T-helper 1 cell treated with Interleukin-12 subunit alpha and Interleukin-12 subunit beta and Interleukin-4 antibody, amounts not matched to agents 30 μg/mL and 1 μg/mL, for 36 hours (primary cell): ENCODE data around the gene CCDC91.
"Not testable (repeated sequence)": the region's sequence is repeated elsewhere in the genome, so short reads cannot be mapped to it uniquely, and the experiment has no call there.

Experiments
- H3K27ac Mint-ChIP-seq: one replicate; pipeline ENCODE4 v1.8.0; 2021; ENCODE audit warnings: mild to moderate bottlenecking, mixed read lengths
- H3K27me3 Mint-ChIP-seq: one replicate; pipeline ENCODE4 v1.8.0; 2021; ENCODE audit warnings: low read depth, mixed read lengths
- H3K36me3 Mint-ChIP-seq: one replicate; pipeline ENCODE4 v1.8.0; 2021; ENCODE audit warnings: low read depth, mixed read lengths
- H3K4me1 Mint-ChIP-seq: one replicate; pipeline ENCODE4 v1.8.0; 2021; ENCODE audit warnings: low read depth, mixed read lengths
- H3K4me3 Mint-ChIP-seq: one replicate; pipeline ENCODE4 v1.8.0; 2021; ENCODE audit warnings: mild to moderate bottlenecking, moderate library complexity, mixed read lengths
- H3K9me3 Mint-ChIP-seq: one replicate; pipeline ENCODE4 v1.8.0; 2021; ENCODE audit warnings: mixed read lengths

Gene CCDC91

GRCh38 chr12:28172434-28173030 lies 17.7 kb upstream of the CCDC91 start:
- Mint-ChIP-seq H3K4me1 (peaks cover 3% of the 10 kb centered on the region), H3K27ac (no peak overlapping the region), H3K9me3 (no peaks in the 10 kb centered on the region), H3K4me3 (no peak overlapping the region), H3K36me3 (no peaks in the 10 kb centered on the region), H3K27me3 (no peaks in the 10 kb centered on the region)

DNA sequence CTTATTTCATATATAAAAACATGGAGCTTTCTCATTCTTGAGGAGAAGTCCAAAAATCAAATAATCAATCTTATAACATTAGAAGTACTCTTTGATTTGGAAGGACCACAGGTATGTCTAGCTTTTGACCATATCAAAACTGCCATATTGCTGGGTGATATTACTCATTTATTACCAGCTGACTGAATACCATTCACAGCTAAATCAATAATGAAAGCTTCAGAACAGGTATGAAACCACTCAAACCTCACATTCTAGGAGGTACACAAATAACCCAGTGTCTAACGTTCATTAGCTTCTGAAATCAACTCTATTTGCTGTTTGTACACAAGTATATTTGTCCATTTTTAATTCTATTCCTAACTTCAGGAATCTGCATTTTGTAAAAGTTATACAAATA lies 16.8 kb upstream of the CCDC91 start:
- H3K36me3 Mint-ChIP-seq: no peaks in the 10 kb centered on the region
- H3K27me3 Mint-ChIP-seq: no peaks in the 10 kb centered on the region
- H3K27ac Mint-ChIP-seq: no peak overlapping the region
- peaks cover 3% of the 10 kb centered on the region for H3K4me1 Mint-ChIP-seq
- no peak overlapping the region for H3K4me3 Mint-ChIP-seq
- no peaks in the 10 kb centered on the region for H3K9me3 Mint-ChIP-seq

GRCh38 chr12:28175098-28175589 lies 15.1 kb upstream of the CCDC91 start:
- Mint-ChIP-seq H3K9me3 (no peaks in the 10 kb centered on the region), H3K27ac (no peak overlapping the region), H3K36me3 (no peaks in the 10 kb centered on the region), H3K4me1 (peaks cover 3% of the 10 kb centered on the region), H3K4me3 (no peak overlapping the region), H3K27me3 (no peaks in the 10 kb centered on the region)

DNA sequence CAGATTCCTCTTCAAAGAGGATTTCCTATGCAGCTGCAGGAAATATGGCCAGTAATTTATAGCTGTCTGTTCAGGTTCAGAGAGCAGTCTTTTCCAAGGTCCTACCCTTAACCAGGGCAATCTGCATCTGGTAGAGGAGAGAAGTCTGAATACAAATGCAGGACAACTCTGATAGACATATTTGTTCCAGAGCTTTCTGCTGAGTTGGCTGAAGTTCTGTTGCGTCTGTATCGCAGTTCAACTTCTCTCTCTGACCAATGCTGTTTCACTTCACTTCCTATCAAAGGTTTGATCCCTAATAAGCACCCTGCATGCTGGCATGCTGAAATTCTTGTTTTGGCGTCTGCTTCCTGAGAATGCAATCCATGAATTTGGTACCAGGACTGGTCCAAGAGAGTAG lies 14.0 kb upstream of the CCDC91 start:
- H3K4me1 Mint-ChIP-seq: peaks cover 3% of the 10 kb centered on the region
- no peaks in the 10 kb centered on the region for H3K9me3 Mint-ChIP-seq
- H3K4me3 Mint-ChIP-seq: no peak overlapping the region
- no peak overlapping the region for H3K27ac Mint-ChIP-seq
- H3K36me3 Mint-ChIP-seq: no peaks in the 10 kb centered on the region
- H3K27me3 Mint-ChIP-seq: no peaks in the 10 kb centered on the region

DNA sequence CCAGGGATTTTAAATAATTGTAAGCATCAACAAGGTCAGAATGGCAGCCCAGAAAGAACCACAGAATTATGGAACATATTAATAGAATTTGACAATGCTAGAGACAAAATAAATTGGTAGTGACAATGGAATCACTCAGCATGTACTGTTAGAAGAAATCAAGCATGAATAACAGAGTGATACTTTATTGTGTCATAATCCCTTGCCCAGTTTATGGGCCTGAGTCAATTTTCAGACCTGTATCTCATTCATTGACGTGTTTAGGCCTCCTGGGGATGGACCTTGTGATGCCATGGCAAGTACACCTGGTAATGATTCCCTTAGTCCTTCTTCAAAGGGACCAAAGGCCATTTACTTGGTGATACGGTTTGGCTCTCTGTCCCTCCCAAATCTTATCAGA lies 12.8 kb upstream of the CCDC91 start:
- Mint-ChIP-seq H3K9me3 (no peaks in the 10 kb centered on the region), H3K27ac (no peak overlapping the region), H3K36me3 (no peaks in the 10 kb centered on the region), H3K27me3 (no peaks in the 10 kb centered on the region), H3K4me1 (no peaks in the 10 kb centered on the region), H3K4me3 (no peak overlapping the region)

DNA sequence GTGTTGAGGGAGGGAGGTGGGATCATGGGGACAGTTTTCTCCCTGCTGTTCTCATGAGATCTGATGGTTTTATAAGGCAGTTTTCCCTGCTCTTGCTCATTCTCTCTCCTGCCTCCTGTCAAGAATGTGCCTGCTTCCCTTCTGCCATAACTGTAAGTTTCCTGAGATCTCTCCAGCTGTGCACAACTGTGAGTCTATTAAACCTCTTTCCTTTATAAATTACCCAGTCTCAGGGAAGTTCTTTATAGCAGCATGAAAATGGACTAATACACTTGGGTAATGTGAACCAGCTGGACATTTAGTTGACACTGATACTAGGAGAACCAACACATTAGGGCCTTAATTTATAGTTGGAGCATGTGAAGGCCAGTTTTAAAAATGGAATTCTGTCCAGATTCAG lies 12.4 kb upstream of the CCDC91 start:
- no peak overlapping the region for H3K4me3 Mint-ChIP-seq
- no peaks in the 10 kb centered on the region for H3K4me1 Mint-ChIP-seq
- no peaks in the 10 kb centered on the region for H3K36me3 Mint-ChIP-seq
- no peaks in the 10 kb centered on the region for H3K27me3 Mint-ChIP-seq
- no peak overlapping the region for H3K27ac Mint-ChIP-seq
- H3K9me3 Mint-ChIP-seq: no peaks in the 10 kb centered on the region

DNA sequence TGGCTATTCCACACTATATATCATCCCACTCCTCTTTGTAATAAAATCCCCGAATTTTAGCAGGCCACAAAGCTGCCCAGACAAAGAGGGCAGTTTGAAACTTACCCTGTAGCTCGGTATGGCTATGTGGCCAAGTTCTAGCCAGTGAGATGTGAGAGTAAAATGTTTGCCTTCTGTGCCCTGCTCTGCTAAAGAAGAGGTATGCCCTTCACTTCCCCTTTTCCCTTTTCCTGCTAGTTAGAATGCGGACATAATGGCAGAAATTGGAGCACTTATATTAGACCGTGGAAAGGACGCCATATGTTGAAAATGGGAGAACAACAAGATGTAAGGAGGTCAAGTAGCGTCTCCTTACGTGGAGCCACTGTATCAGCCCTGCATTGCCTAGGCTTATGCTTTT lies 11.5 kb upstream of the CCDC91 start:
- H3K4me3 Mint-ChIP-seq: no peak overlapping the region
- no peaks in the 10 kb centered on the region for H3K4me1 Mint-ChIP-seq
- H3K27me3 Mint-ChIP-seq: no peaks in the 10 kb centered on the region
- peaks cover 4% of the 10 kb centered on the region for H3K9me3 Mint-ChIP-seq
- H3K36me3 Mint-ChIP-seq: no peaks in the 10 kb centered on the region
- no peak overlapping the region for H3K27ac Mint-ChIP-seq

GRCh38 chr12:28180786-28181185 lies 9.5 kb upstream of the CCDC91 start:
- no peak overlapping the region for H3K27ac Mint-ChIP-seq
- H3K9me3 Mint-ChIP-seq: peaks cover 5% of the 10 kb centered on the region
- no peaks in the 10 kb centered on the region for H3K36me3 Mint-ChIP-seq
- no peaks in the 10 kb centered on the region for H3K27me3 Mint-ChIP-seq
- no peak overlapping the region for H3K4me3 Mint-ChIP-seq
- no peaks in the 10 kb centered on the region for H3K4me1 Mint-ChIP-seq

- Mint-ChIP-seq H3K36me3 (peaks cover 5% of the 10 kb centered on the region), H3K27ac (no peak overlapping the region), H3K9me3 (peaks cover 19% of the 10 kb centered on the region), H3K27me3 (no peaks in the 10 kb centered on the region), H3K4me1 (peaks cover 5% of the 10 kb centered on the region), H3K4me3 (no peak overlapping the region)
Observed at GRCh38 chr12:28184375-28184774, 5.9 kb upstream of the CCDC91 start.

- peaks cover 20% of the 10 kb centered on the region for H3K4me1 Mint-ChIP-seq
- no peaks in the 10 kb centered on the region for H3K27me3 Mint-ChIP-seq
- H3K36me3 Mint-ChIP-seq: peaks cover 9% of the 10 kb centered on the region
- no peak overlapping the region for H3K27ac Mint-ChIP-seq
- H3K4me3 Mint-ChIP-seq: no peak overlapping the region
- H3K9me3 Mint-ChIP-seq: peaks cover 26% of the 10 kb centered on the region
Observed at GRCh38 chr12:28186500-28186899, 3.8 kb upstream of the CCDC91 start.

GRCh38 chr12:28189784-28190320 lies 404 bp upstream of the CCDC91 start:
- Mint-ChIP-seq H3K27me3 (no peaks in the 10 kb centered on the region), H3K4me3 (peak overlapping the region; percentile 94), H3K36me3 (peaks cover 15% of the 10 kb centered on the region), H3K27ac (peak overlapping the region; percentile 98), H3K4me1 (peaks cover 28% of the 10 kb centered on the region), H3K9me3 (peaks cover 21% of the 10 kb centered on the region)

- H3K4me1 Mint-ChIP-seq: peaks cover 30% of the 10 kb centered on the region
- peaks cover 24% of the 10 kb centered on the region for H3K9me3 Mint-ChIP-seq
- peak overlapping the region; percentile 98 for H3K27ac Mint-ChIP-seq
Observed at GRCh38 chr12:28191051-28192048, 1.1 kb downstream of the CCDC91 start.

GRCh38 chr12:28192125-28192524 lies 1.9 kb downstream of the CCDC91 start:
- Mint-ChIP-seq H3K36me3 (peaks cover 18% of the 10 kb centered on the region), H3K27ac (no peak overlapping the region), H3K27me3 (no peaks in the 10 kb centered on the region), H3K9me3 (peaks cover 24% of the 10 kb centered on the region), H3K4me1 (peaks cover 31% of the 10 kb centered on the region), H3K4me3 (no peak overlapping the region)

More at GRCh38 chr12:28191051-28192048, 1.1 kb downstream of the CCDC91 start:
- Mint-ChIP-seq H3K4me3 (peak overlapping the region; percentile 94), H3K36me3 (peaks cover 18% of the 10 kb centered on the region), H3K27me3 (no peaks in the 10 kb centered on the region)

DNA sequence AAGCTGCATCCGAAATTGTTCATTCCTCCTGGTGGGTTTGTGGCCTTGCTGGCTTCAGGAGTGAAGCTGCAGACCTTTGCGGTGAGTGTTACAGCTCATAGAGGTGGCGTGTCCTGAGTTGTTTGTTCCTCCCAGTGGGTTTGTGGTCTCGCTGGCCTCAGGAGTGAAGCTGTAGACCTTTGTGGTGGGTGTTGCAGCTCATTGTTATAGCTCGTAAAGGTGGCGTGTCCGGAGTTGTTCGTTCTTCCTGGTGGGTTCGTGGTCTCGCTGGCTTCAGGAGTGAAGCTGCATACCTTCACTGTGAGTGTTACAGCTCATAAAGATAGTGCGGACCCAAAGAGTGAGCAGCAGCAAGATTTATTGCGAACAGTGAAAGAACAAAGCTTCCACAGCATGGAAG lies 4.4 kb downstream of the CCDC91 start:
- H3K4me3 Mint-ChIP-seq, H3K9me3 Mint-ChIP-seq, H3K27ac Mint-ChIP-seq, H3K27me3 Mint-ChIP-seq: not testable (repeated sequence)
- H3K36me3 Mint-ChIP-seq: peaks cover 13% of the 10 kb centered on the region
- H3K4me1 Mint-ChIP-seq: peaks cover 23% of the 10 kb centered on the region

DNA sequence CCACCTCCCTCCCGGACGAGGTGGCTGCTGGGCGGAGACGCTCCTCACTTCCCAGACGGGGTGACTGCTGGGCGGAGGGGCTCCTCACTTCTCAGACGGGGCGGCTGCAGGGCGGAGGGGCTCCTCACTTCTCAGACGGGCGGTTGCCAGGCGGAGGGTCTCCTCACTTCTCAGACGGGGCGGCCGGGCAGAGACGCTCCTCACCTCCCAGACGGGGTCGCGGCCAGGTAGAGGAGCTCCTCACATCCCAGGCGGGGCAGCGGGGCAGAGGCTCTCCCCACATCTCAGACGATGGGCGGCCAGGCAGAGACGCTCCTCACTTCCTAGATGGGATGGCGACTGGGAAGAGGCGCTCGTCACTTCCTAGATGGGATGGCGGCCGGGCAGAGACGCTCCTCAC lies 10.9 kb downstream of the CCDC91 start:
- H3K4me1 Mint-ChIP-seq, H3K9me3 Mint-ChIP-seq, H3K36me3 Mint-ChIP-seq, H3K4me3 Mint-ChIP-seq, H3K27me3 Mint-ChIP-seq, H3K27ac Mint-ChIP-seq: not testable (repeated sequence)
